OCI-LY1 (cell line): ENCODE data around the gene FREM3.

ENCODE experiments used
- CTCF ChIP-seq: fragments of 200-600 bp; sonication (generic), shearing (Covaris generic); IDR thresholded peaks from 2 replicates; pipeline ENCODE4 v1.5.1; 2017; ENCODE audit warnings: mild to moderate bottlenecking, antibody characterized with exemption, low read length, moderate library complexity, mixed read lengths
- EZH2 ChIP-seq: fragments of 200-600 bp; sonication (generic), shearing (Covaris generic); IDR thresholded peaks from 2 replicates; pipeline ENCODE4 v1.8.0; 2017; ENCODE audit warnings: borderline replicate concordance, mixed run types, mild to moderate bottlenecking, antibody characterized with exemption, low read length, moderate library complexity, mixed read lengths

GRCh38 chr4:143531788-143532491 lies 168.5 kb downstream of the FREM3 start:
- TF ChIP-seq CTCF (no peak; the same call in 1 of the 2 replicates), EZH2 (no peak)
